Immature natural killer cell (primary cell): ENCODE data around the gene RORC. TPM values are rescaled to one million over a fixed set of nuclear protein-coding genes. Genes with fewer than 3 reads are reported as not detected.
A peak's percentile ranks its signal among the peaks of the same experiment; 100 is the strongest.
"Not testable (repeated sequence)": the region's sequence is repeated elsewhere in the genome, so short reads cannot be mapped to it uniquely, and the experiment has no call there.

ENCODE experiments used
- DNase-seq, 3 donors: peaks; one replicate each; pipeline ENCODE4 v3.0.0; 2022; ENCODE audit warnings: mixed read lengths in 1 of 3
- H3K27ac Mint-ChIP-seq, 6 donors: one replicate each; pipeline ENCODE4 v1.8.0; 2020; ENCODE audit warnings: mixed read lengths in 6 of 6, mild to moderate bottlenecking in 5 of 6, inconsistent platforms in 4 of 6, moderate library complexity in 3 of 6
- H3K27me3 Mint-ChIP-seq, 3 donors: one replicate each; pipeline ENCODE4 v1.8.0; 2020 to 2021; ENCODE audit warnings: low read depth in 3 of 3, mild to moderate bottlenecking in 3 of 3, mixed read lengths in 3 of 3, moderate library complexity in 3 of 3, inconsistent platforms in 1 of 3
- H3K36me3 Mint-ChIP-seq, 3 donors: one replicate each; pipeline ENCODE4 v1.8.0; 2020; ENCODE audit warnings: mixed read lengths in 3 of 3, inconsistent platforms in 2 of 3, mild to moderate bottlenecking in 2 of 3
- H3K4me1 Mint-ChIP-seq, 2 donors: one replicate each; pipeline ENCODE4 v1.8.0; 2020; ENCODE audit warnings: inconsistent platforms in 2 of 2, mild to moderate bottlenecking in 2 of 2, mixed read lengths in 2 of 2, moderate library complexity in 1 of 2
- H3K4me3 Mint-ChIP-seq, 5 donors: one replicate each; pipeline ENCODE4 v1.8.0; 2020; ENCODE audit warnings: mild to moderate bottlenecking in 5 of 5, mixed read lengths in 5 of 5, inconsistent platforms in 3 of 5, moderate library complexity in 3 of 5
- H3K9me3 Mint-ChIP-seq, 6 donors: one replicate each; pipeline ENCODE4 v1.8.0; 2020; ENCODE audit warnings: mild to moderate bottlenecking in 6 of 6, mixed read lengths in 6 of 6, inconsistent platforms in 4 of 6, moderate library complexity in 3 of 6
- polyA plus RNA-seq, 3 donors: library from polyadenylated mRNA; unstranded; fragments of 300-500 nt; fragmentation: Illumina TruSeq; gene quantifications; one replicate each; pipeline ENCODE4 v1.2.3, GENCODE V29; 2021

Gene RORC
- polyA plus RNA-seq, 3 donors from 2014 or later, result 0.40 to 1.6 (median 1.4) TPM

DNA sequence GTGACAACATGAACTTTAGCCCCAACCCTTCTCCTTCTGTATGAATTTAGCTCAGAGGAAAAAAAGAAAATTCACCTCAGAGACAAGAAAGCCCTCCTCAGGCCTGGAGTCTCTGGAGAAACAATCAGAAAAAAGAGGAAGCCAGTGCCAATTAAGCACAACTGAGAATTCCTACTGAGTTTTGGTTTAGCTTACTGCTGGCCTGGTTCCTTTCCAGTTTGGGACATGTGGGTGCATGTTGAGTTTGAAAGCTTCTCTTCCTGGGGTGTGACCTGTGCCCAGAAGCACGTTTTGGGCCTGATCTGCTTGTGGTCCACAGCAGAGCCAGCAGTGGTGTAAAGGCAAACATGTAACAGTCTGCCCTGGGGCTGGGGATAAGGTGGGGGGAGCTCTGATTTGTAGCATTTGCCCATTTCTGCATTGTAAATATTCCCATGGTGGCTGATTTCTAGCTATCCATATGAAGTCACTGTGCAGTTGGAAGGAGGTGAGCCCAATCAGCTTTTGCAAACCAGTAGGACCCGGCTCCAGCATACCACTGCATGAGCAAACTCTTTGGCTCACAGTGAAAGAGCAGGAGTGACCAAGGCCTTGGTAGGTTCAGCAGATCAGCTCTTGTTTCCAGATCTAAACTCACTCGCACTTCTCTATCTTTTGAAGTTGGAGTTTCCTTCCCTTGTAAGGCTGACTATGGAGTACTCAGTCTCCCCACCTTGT, 26.6 kb upstream of the RORC start:
- DNase-seq, result no peak
- Mint-ChIP-seq H3K27ac (no peak overlapping the region), H3K9me3 (peaks cover 0 to 1% (median 0%) of the 10 kb centered on the region in 6 donors), H3K36me3 (no peaks in the 10 kb centered on the region), H3K4me1 (no peaks in the 10 kb centered on the region), H3K27me3 (peaks cover 0 to 2% (median 0%) of the 10 kb centered on the region in 3 donors), H3K4me3 (no peak overlapping the region)

DNA sequence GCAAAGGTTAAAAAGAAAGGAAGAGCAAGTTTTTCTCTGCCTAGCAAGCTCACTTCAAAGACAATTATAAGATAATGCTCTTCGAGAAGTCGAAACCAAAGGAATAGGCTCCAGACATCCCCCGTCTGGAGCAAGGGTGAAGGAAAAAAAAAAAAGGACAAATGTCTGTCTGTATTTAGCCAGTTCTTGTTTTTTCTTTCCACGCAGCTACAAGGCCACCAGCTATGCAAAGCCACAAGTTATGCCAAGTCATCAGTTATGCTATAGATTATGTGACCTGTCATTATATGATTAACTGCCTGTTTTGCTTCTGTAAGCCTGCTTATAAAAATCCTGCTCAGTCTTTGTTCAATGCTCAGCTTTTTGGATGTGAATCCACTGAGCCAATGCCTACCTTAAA, 24.3 kb upstream of the RORC start:
- Mint-ChIP-seq H3K27me3 (peaks cover 0 to 5% (median 4%) of the 10 kb centered on the region in 3 donors), H3K27ac (no peak overlapping the region), H3K36me3 (no peaks in the 10 kb centered on the region), H3K4me1 (no peaks in the 10 kb centered on the region), H3K4me3 (no peak overlapping the region), H3K9me3 (no peaks in the 10 kb centered on the region)
- no peak for DNase-seq

DNA sequence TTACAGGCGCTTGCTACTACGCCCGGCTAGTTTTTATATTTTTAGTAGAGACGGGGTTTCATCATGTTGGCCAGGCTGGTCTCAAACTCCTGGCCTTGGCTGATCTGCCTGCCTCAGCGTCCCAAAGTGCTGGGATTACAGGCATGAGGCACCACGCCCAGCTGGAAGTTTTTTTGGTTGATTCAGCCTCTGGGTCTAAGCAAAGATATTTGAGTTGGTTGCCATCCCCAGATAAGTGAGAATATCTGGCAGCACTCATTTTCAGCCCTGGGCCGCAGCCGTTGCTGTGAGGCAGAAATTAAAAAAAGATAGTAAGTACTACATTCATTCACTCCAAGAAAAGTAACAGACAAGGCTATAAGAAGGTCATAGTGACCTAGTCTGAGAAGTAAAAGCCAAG, 23.9 kb upstream of the RORC start:
- DNase-seq, H3K4me1 Mint-ChIP-seq, H3K27ac Mint-ChIP-seq, H3K27me3 Mint-ChIP-seq, H3K9me3 Mint-ChIP-seq, H3K4me3 Mint-ChIP-seq, H3K36me3 Mint-ChIP-seq: not testable (repeated sequence)

DNA sequence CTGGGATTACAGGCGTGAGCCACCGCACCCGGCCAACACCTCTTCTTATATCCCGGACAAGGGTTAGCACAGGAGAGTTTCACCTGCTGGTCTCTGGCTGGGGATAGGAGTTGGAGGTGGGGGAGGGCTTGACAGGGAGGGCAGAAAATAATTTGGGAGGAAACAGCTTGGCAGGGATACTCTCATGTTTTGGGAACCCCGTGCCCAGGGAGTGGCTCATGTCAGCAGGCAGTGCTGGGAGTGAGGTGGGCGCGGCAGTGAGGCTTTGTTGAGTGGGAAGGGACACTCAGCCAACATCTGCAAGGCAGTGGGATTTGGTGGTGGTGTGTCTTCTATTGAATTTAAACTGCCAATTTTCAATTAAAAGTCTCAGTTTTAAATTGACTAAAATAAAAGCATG, 23.1 kb upstream of the RORC start:
- Mint-ChIP-seq H3K36me3 (peaks cover 0 to under 1% (median 0%) of the 10 kb centered on the region in 3 donors), H3K9me3 (no peaks in the 10 kb centered on the region), H3K4me1 (no peaks in the 10 kb centered on the region)

DNA sequence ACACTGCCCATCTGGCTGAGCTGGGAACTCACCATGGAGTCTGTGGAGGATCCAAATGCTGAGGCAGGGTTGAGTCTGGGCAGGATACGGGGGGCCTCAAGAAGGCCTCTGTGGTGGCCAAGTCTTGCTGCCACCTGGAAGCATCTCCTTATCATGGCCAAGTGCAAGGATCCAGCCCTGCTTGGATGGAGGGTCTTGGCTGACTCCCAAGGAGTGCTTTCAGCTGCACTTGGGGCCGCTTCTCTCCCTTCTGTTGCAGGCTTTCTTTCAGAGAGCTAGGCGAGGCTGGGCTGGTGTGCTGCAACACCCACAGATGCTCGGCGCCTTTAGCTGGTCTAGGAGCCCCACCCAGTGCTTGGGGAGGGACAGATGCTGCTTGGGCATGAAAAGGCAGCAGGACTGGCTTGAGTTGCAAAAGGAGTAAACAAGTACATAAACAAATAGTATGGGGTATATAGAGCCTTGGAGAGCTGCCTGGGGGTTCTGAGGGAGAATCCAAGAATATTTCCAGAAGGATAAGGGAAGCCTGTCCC, 21.9 kb upstream of the RORC start, which contains the start of gene THEM5:
THEM5 (minus strand) TSS at position 302 of the 533 bp plus-strand sequence; CDS start at position 155, 147 bp downstream.
- H3K27ac Mint-ChIP-seq, result no peak within 1 kb of the TSS
- no peaks in the 10 kb centered on the region for H3K9me3 Mint-ChIP-seq
- no peak within 1 kb of the TSS for H3K4me3 Mint-ChIP-seq
- peaks cover 3 to 12% (median 6%) of the 10 kb centered on the region in 3 donors for H3K27me3 Mint-ChIP-seq
- H3K4me1 Mint-ChIP-seq, result no peaks in the 10 kb centered on the region
- DNase-seq, result no peak
- peaks cover 0 to 6% (median 0%) of the 10 kb centered on the region in 3 donors for H3K36me3 Mint-ChIP-seq

More for the DNA sequence above, 23.1 kb upstream of the RORC start:
- Mint-ChIP-seq H3K27me3 (peaks cover 0 to 10% (median 4%) of the 10 kb centered on the region in 3 donors), H3K4me3 (no peak overlapping the region), H3K27ac (no peak overlapping the region)
- no peak for DNase-seq

DNA sequence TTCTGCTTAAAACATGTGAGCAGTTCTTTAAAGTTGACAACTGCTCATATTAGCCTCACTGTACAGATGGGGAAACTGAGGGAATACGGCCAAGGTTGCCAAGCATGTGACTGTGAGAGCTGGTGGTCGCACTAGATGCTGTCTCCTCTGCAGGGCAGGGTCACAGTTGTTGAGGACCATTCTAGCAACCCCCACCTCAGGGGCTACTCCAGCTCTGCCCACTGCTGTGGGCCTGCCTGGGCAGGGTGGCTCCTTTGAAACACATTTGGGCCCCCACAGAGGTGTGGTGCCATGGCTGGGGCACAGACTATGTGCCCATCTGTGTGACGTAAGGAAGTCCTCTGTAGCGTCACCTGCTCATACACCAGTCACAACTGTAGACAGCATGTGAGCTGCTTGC, 21.1 kb upstream of the RORC start:
- no peak overlapping the region for H3K4me3 Mint-ChIP-seq

DNA sequence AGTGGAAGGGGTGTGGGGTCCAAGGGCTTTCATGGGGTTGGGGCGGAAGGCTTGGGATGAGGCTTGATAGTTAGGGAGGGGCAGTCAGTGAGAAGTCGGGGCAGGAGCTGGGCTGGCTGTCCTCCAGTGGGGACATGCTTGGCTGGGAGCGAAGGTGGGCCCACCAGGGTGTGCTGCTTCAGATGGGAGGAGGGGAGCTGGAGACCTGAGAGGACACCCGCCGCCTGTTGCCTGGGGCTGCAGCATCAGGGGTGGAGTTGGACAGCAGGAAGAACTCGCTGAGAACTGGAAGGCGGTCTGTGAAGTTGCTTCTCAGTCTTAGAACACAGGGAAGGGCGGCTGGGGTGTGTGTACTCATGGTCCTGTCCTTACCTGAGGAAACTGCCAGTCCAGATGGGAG, 20.3 kb upstream of the RORC start:
- Mint-ChIP-seq H3K27me3 (peaks cover 3 to 10% (median 6%) of the 10 kb centered on the region in 3 donors), H3K36me3 (peaks cover 0 to 6% (median 0%) of the 10 kb centered on the region in 3 donors), H3K27ac (peak overlapping the region in 1 of 6 donors; percentile 4), H3K4me1 (no peaks in the 10 kb centered on the region), H3K9me3 (no peaks in the 10 kb centered on the region), H3K4me3 (no peak overlapping the region)
- DNase-seq, result no peak

More for the DNA sequence above, 21.1 kb upstream of the RORC start:
- DNase-seq, result no peak
- H3K9me3 Mint-ChIP-seq, result no peaks in the 10 kb centered on the region
- peaks cover 0 to 6% (median 0%) of the 10 kb centered on the region in 3 donors for H3K36me3 Mint-ChIP-seq
- H3K27me3 Mint-ChIP-seq, result peaks cover 3 to 10% (median 6%) of the 10 kb centered on the region in 3 donors
- H3K27ac Mint-ChIP-seq, result no peak overlapping the region
- H3K4me1 Mint-ChIP-seq, result no peaks in the 10 kb centered on the region

DNA sequence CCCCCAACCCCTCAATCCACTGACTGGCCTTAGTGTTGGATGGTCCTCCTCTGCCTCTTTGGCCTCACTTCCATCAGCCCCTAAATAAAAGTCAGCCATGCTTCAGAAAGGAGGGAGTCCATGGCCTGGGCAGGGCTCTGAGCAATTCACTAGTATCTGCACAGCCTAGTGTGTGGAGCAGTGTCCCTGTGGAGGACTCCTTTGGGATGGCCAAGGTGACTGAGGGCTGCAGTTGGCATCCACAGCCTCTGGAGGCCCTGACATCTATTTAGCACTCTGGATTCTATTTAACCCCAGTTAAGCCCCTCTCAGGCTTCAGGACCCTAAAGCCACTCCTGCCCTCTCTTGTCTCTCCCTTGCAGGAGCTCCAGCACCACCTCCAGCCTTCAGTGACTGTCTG, 18.3 kb upstream of the RORC start:
- H3K4me3 Mint-ChIP-seq, result no peak overlapping the region
- H3K27ac Mint-ChIP-seq, result no peak overlapping the region

DNA sequence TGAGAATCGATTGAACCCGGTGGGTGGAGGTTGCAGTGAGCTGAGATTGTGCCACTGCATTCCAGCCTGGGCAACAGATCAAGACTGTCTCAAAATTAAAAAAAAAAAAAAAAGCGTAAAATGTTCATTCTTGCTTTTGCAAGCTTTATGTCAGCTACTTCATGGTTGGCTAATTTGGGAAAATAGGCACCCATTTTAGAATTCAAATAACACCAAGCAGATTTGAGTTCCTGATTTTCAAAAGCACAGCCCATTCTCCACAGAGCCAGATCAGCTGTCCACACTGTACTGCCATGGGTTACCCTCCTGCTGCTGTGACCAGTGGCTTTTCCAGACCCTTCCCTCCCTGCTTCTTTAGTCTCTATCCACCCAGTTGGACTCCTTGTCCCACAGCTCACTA, 17.5 kb upstream of the RORC start:
- peaks cover 3 to 12% (median 6%) of the 10 kb centered on the region in 3 donors for H3K27me3 Mint-ChIP-seq
- H3K9me3 Mint-ChIP-seq, result no peaks in the 10 kb centered on the region
- H3K4me3 Mint-ChIP-seq, result no peak overlapping the region
- no peaks in the 10 kb centered on the region for H3K4me1 Mint-ChIP-seq
- peak overlapping the region in 2 of 6 donors; percentile 75 to 81 for H3K27ac Mint-ChIP-seq
- no peak for DNase-seq
- peaks cover 0 to 11% (median 4%) of the 10 kb centered on the region in 3 donors for H3K36me3 Mint-ChIP-seq

More for the DNA sequence above, 18.3 kb upstream of the RORC start:
- Mint-ChIP-seq H3K4me1 (no peaks in the 10 kb centered on the region), H3K27me3 (peaks cover 3 to 12% (median 6%) of the 10 kb centered on the region in 3 donors), H3K9me3 (no peaks in the 10 kb centered on the region), H3K36me3 (peaks cover 0 to 9% (median 1%) of the 10 kb centered on the region in 3 donors)
- DNase-seq, result no peak

DNA sequence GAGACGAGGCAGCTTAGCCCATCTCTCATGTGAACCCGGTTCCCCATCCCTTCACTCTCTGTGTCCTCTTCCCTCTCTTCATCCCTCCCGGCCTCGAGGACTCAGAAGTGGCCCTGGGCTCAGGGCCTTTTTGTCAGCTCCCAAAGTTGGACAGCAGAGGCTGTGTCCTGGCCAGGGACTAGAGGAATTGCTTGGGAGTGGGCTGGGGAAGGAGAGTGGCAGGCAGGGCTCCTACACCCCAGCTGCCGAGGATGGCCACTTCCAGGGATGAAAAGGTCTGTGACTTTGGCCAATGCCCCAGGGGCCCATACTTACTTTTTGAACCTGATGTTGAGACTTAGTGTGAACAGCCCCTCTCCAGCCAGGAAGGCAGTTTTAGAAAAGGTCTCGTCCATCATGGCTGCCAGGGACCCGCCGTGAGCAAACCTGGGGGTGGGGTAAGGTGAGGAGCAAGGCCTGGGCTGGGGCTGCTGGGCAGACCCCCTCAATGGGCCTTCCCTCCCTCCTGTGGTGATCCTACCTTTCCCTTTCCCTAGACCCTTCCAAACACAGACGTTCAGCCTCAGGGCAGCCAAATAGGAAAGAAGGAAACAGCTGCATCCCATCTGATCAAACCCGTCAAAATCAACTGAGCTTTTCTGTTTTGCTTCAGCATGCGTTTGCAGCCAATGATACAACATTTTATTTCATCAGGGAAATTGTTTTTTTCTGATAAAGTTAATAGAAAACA, 16.4 kb upstream of the RORC start:
- DNase-seq, result no peak
- Mint-ChIP-seq H3K4me1 (no peaks in the 10 kb centered on the region), H3K9me3 (no peaks in the 10 kb centered on the region), H3K36me3 (peaks cover 0 to 11% (median 4%) of the 10 kb centered on the region in 3 donors), H3K27me3 (peaks cover 3 to 13% (median 6%) of the 10 kb centered on the region in 3 donors), H3K4me3 (no peak overlapping the region), H3K27ac (no peak overlapping the region)

DNA sequence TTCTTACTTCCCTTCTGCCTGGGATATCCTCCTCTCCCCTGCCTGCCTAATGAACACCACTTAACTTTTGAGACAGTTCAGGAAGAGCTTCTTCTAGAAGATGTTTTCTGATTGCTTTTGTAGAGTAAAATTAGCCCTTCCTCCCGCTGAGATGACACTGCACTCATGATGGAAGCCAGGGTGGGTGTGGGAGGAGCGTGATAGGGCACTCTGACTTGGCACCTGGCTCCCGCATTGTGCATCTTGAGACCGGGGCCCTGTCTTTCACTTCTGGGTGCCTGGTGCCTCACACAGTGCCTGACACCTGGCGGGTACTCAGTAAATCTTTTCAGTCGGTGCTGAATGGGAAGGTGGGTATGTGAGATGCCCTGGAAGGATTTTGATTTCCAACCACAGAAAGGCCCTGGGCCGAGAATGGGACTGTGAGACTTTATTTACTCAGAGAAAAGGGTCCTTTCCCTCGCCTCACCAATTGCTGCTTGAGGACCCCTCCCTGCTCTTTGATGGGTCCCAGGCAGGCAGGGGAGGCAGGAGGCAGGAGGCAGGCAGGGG, 15.2 kb upstream of the RORC start:
- no peak overlapping the region for H3K4me3 Mint-ChIP-seq
- peaks cover 0 to 11% (median 4%) of the 10 kb centered on the region in 3 donors for H3K36me3 Mint-ChIP-seq
- H3K9me3 Mint-ChIP-seq, result no peaks in the 10 kb centered on the region
- H3K27ac Mint-ChIP-seq, result peak overlapping the region in 3 of 6 donors; percentile 0 to 53 (median 21)
- H3K27me3 Mint-ChIP-seq, result peaks cover 3 to 12% (median 5%) of the 10 kb centered on the region in 3 donors
- H3K4me1 Mint-ChIP-seq, result no peaks in the 10 kb centered on the region
- no peak for DNase-seq

DNA sequence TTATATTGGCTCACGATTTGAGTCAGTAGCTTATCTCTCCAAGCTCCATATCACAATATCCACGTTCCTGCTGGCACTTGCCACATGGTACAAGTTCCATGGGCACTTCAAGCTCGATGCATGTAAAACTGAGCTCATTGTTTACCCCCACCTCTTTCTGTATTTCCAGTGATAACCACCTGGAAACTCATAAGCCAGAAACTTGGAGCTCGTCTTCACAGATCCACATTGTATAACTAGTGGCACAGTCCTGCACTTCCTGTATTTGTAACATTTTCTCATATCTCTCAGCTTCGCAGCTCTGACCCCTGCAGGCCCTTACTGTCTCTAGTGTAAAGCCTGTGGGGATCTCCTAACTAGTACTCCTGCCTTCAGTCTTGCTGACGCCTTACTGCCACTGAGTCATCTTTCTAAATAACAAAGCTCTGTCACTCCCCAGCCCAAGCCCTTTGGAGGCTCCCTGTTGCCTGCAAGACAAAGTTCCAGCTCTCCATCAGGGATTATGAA, 14.5 kb upstream of the RORC start:
- Mint-ChIP-seq H3K4me3 (no peak overlapping the region), H3K36me3 (peaks cover 0 to 11% (median 4%) of the 10 kb centered on the region in 3 donors), H3K4me1 (no peaks in the 10 kb centered on the region), H3K27me3 (peaks cover 3 to 10% (median 3%) of the 10 kb centered on the region in 3 donors), H3K27ac (peak overlapping the region in 2 of 6 donors; percentile 21 to 36), H3K9me3 (no peaks in the 10 kb centered on the region)
- no peak for DNase-seq

DNA sequence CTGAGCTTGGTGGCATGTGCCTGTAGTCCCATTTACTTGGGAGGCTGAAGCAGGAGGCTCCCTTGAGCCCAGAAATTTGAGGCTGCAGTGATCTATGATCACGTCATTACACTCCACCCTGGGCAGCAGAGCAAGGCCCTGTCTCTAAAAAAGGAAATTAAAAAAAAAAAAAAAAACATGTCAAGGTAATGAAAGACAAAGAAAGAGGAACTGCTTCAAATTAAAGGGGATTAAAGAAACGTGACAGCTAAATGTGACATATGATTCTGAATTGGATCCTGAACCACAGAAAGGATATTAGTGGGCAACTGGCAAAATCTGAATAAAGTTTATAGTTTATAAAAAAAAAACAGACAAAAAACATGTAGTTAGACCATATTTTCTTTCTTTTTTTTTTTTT, 11.8 kb upstream of the RORC start:
- H3K27ac Mint-ChIP-seq, result no peak overlapping the region
- no peaks in the 10 kb centered on the region for H3K9me3 Mint-ChIP-seq
- no peak overlapping the region for H3K4me3 Mint-ChIP-seq
- H3K4me1 Mint-ChIP-seq, result peaks cover 17 to 21% of the 10 kb centered on the region in 2 donors
- H3K27me3 Mint-ChIP-seq, result peaks cover 0 to 11% (median 6%) of the 10 kb centered on the region in 3 donors
- peaks cover 0 to 6% (median 4%) of the 10 kb centered on the region in 3 donors for H3K36me3 Mint-ChIP-seq
- DNase-seq, result no peak
